Stimulated activated CD4-positive, alpha-beta T cell treated with anti-CD3 and anti-CD28 coated beads, Interleukin-1b, Interleukin-23, amount 100 ng/mL, for 48 hours (primary cell): ENCODE data around the gene GRK5.
"Not testable (repeated sequence)": the region's sequence is repeated elsewhere in the genome, so short reads cannot be mapped to it uniquely, and the experiment has no call there.

Experiments used
- DNase-seq: peaks from one replicate; pipeline ENCODE4 v3.0.0-alpha.2; 2020

GRK5 gene

GRCh38 chr10:119252470-119253151 is 45.2 kb downstream of the GRK5 start:
- no peak for DNase-seq

- peak; percentile 80 for DNase-seq
Measured at GRCh38 chr10:119253433-119254174, 46.2 kb downstream of the GRK5 start.

GRCh38 chr10:119254335-119254734 is 47.0 kb downstream of the GRK5 start:
- no peak for DNase-seq

- DNase-seq, result no peak
Measured at GRCh38 chr10:119256030-119256429, 48.7 kb downstream of the GRK5 start.

- DNase-seq, result no peak
Measured at GRCh38 chr10:119256897-119257296, 49.5 kb downstream of the GRK5 start.

- DNase-seq, result no peak
Measured at GRCh38 chr10:119257899-119258419, 50.6 kb downstream of the GRK5 start.

GRCh38 chr10:119259345-119259744 is 52.0 kb downstream of the GRK5 start:
- no peak for DNase-seq

GRCh38 chr10:119261016-119261415 is 53.6 kb downstream of the GRK5 start:
- DNase-seq, result not testable (repeated sequence)

- DNase-seq, result no peak
Measured at GRCh38 chr10:119263951-119264617, 56.7 kb downstream of the GRK5 start.

GRCh38 chr10:119265691-119266090 is 58.3 kb downstream of the GRK5 start:
- no peak for DNase-seq

GRCh38 chr10:119267384-119267783 is 60.0 kb downstream of the GRK5 start:
- no peak for DNase-seq

- DNase-seq, result no peak
Measured at GRCh38 chr10:119268428-119268827, 61.1 kb downstream of the GRK5 start.

- peak; percentile 61 for DNase-seq
Measured at GRCh38 chr10:119268871-119269506, 61.6 kb downstream of the GRK5 start.

- DNase-seq, result no peak
Measured at GRCh38 chr10:119269737-119270136, 62.4 kb downstream of the GRK5 start.

GRCh38 chr10:119270762-119271366 is 63.5 kb downstream of the GRK5 start:
- DNase-seq, result peak; percentile 47

GRCh38 chr10:119272338-119272734 is 65.0 kb downstream of the GRK5 start:
- not testable (repeated sequence) for DNase-seq

- DNase-seq, result no peak
Measured at GRCh38 chr10:119272736-119273135, 65.4 kb downstream of the GRK5 start.

GRCh38 chr10:119273413-119273812 is 66.0 kb downstream of the GRK5 start:
- no peak for DNase-seq

GRCh38 chr10:119274519-119275045 is 67.2 kb downstream of the GRK5 start:
- DNase-seq, result no peak

GRCh38 chr10:119275085-119275484 is 67.7 kb downstream of the GRK5 start:
- DNase-seq, result no peak

GRCh38 chr10:119276194-119276593 is 68.8 kb downstream of the GRK5 start:
- DNase-seq, result not testable (repeated sequence)

- no peak for DNase-seq
Measured at GRCh38 chr10:119278126-119278709, 70.8 kb downstream of the GRK5 start.
